HCT116 (cell line): ENCODE results near the gene PDE12. TPM values are rescaled to one million over a fixed set of nuclear protein-coding genes. Genes with fewer than 3 reads are reported as not detected.

ENCODE experiments used
- ATAC-seq: fragments of 200-7000 bp; cut with Tn5 transposase; 2 replicates; pipeline ENCODE4 v1.9.1; 2020; ENCODE audit warnings: mild to moderate bottlenecking, moderate library complexity
- BruUV-seq: library from RNA; stranded (reverse); fragments of 400-500 nt; replicated peaks from 2 replicates; lab custom pipeline; 2021; lab: Mats Ljungman, UMichigan
- CTCF ChIA-PET: fragments of 300-600 bp; sonication (Branson Sonifier 250); formaldehyde crosslinking; loops from one replicate; lab custom pipeline; 2021; ENCODE audit warnings: antibody characterized with exemption; lab: Charles Lee
- POLR2A ChIA-PET: fragments of 300-600, 350-600 bp; sonication (Branson Sonifier 250); formaldehyde crosslinking; loops from one replicate; lab custom pipeline; 2021; ENCODE audit warnings: antibody characterized with exemption; lab: Charles Lee
- RAD21 ChIA-PET, 2 experiments: fragments of 300-600 bp; sonication (Branson Sonifier 250); formaldehyde crosslinking; loops; one replicate each; lab custom pipeline; 2023; ENCODE audit warnings: low total read pairs in 2 of 2; ENCODE audit not compliant: uncharacterized antibody in 2 of 2, unreplicated experiment in 2 of 2, low non-redundant PET in 1 of 2; lab: Charles Lee
- DNase-seq: peaks from one replicate; pipeline ENCODE4 v3.0.0-alpha.2; 2010; ENCODE audit warnings: low read depth, low spot score
- H2AFZ ChIP-seq: fragments of 200-600 bp; shearing (Covaris generic), sonication (generic); 2 replicates; pipeline ENCODE4 v1.6.1; 2017; ENCODE audit warnings: low read depth, mixed run types, mixed read lengths, antibody characterized with exemption, low read length; ENCODE audit not compliant: poor library complexity, severe bottlenecking
- H3K27ac ChIP-seq: 2 replicates; pipeline ENCODE4 v1.5.1; 2012; ENCODE audit warnings: low read depth, low read length
- H3K27me3 ChIP-seq: fragments of 200-600 bp; sonication (generic); 2 replicates; pipeline ENCODE4 v1.6.1; 2016; ENCODE audit warnings: mixed run types, low read length, mixed read lengths; ENCODE audit not compliant: insufficient read depth
- H3K36me3 ChIP-seq, 2 experiments: fragments of 200-500 bp in 1 of 2; fragments of 200-600 bp in 1 of 2; sonication (Bioruptor generic) in 1 of 2; sonication (generic) in 1 of 2; 2 replicates each; pipeline versions ENCODE4 v1.5.1 to v1.6.1; 2014 to 2016; ENCODE audit warnings: low read length in 2 of 2, inconsistent platforms in 1 of 2, mixed read lengths in 1 of 2, mixed run types in 1 of 2; ENCODE audit not compliant: insufficient read depth in 2 of 2, control insufficient read depth in 1 of 2
- H3K4me1 ChIP-seq, 2 experiments: fragments of 200-600 bp in 1 of 2; sonication (generic) in 1 of 2; 2 replicates each; pipeline versions ENCODE4 v1.5.1 to v1.6.1; 2012 to 2017; ENCODE audit warnings: low read length in 2 of 2, inconsistent platforms in 1 of 2, mild to moderate bottlenecking in 1 of 2, mixed read lengths in 1 of 2, mixed run types in 1 of 2, moderate library complexity in 1 of 2; ENCODE audit not compliant: insufficient read depth in 2 of 2, control insufficient read depth in 1 of 2
- H3K4me2 ChIP-seq: fragments of 200-600 bp; sonication (generic); 2 replicates; pipeline ENCODE4 v1.6.1; 2017; ENCODE audit warnings: mixed run types, low read length, mixed read lengths
- H3K4me3 ChIP-seq, 2 experiments: fragments of 200-600 bp in 1 of 2; sonication (generic) in 1 of 2; replicated peaks in 1 of 2; 2 replicates each; pipeline ENCODE4 v1.5.1; 2011 to 2016; ENCODE audit warnings: low read length in 2 of 2, control low read depth in 1 of 2, low read depth in 1 of 2, mild to moderate bottlenecking in 1 of 2, mixed read lengths in 1 of 2, mixed run types in 1 of 2
- H3K79me2 ChIP-seq: fragments of 200-600 bp; sonication (generic); 2 replicates; pipeline ENCODE4 v1.6.1; 2017; ENCODE audit warnings: mild to moderate bottlenecking, mixed run types, low read length, moderate library complexity, mixed read lengths; ENCODE audit not compliant: insufficient read depth
- H3K9ac ChIP-seq: fragments of 200-600 bp; sonication (generic); 2 replicates; pipeline ENCODE4 v1.6.1; 2016; ENCODE audit warnings: low read length, mixed read lengths
- H3K9me2 ChIP-seq: fragments of 200-600 bp; sonication (generic), shearing (Covaris generic); 2 replicates; pipeline ENCODE4 v1.6.1; 2017; ENCODE audit warnings: mixed run types, mild to moderate bottlenecking, moderate library complexity; ENCODE audit not compliant: insufficient read depth
- H3K9me3 ChIP-seq, 2 experiments: fragments of 200-500 bp in 1 of 2; fragments of 200-600 bp in 1 of 2; sonication (Bioruptor generic) in 1 of 2; sonication (generic) in 1 of 2; 2 replicates each; pipeline ENCODE4 v1.6.1; 2014 to 2017; ENCODE audit warnings: low read length in 2 of 2, mixed read lengths in 2 of 2, inconsistent platforms in 1 of 2, low read depth in 1 of 2, mild to moderate bottlenecking in 1 of 2, mixed run types in 1 of 2, moderate library complexity in 1 of 2; ENCODE audit not compliant: control insufficient read depth in 1 of 2, insufficient read depth in 1 of 2
- H4K20me1 ChIP-seq: fragments of 200-600 bp; sonication (generic), shearing (Covaris generic); 2 replicates; pipeline ENCODE4 v1.6.1; 2017; ENCODE audit warnings: mixed run types, mild to moderate bottlenecking, moderate library complexity; ENCODE audit not compliant: insufficient read depth
- SP1 ChIP-seq: IDR thresholded peaks from 2 replicates; pipeline ENCODE4 v1.6.1; 2012; ENCODE audit warnings: low read depth
- intact Hi-C: fragments of 100-400 bp; cut with micrococcal nuclease; formaldehyde crosslinking; loops from 2 replicates; pipeline ENCODE4 v1.10.0; 2022
- total RNA-seq: library from RNA; stranded (reverse); gene quantifications from one replicate; pipeline ENCODE4 v1.2.1, GENCODE V29; 2021; ENCODE audit not compliant: unreplicated experiment

Gene PDE12
- total RNA-seq, 1 experiment from 2014 or later = 28.3 TPM

- no peak for TF ChIP-seq SP1
- Histone ChIP-seq H3K9ac (no peak overlapping the region), H4K20me1 (no peaks in the 10 kb centered on the region), H3K36me3 (no peaks in the 10 kb centered on the region), H3K27me3 (no peaks in the 10 kb centered on the region), H3K4me1 (no peaks in the 10 kb centered on the region), H3K4me3 (no peak overlapping the region), H2AFZ (no peak overlapping the region), H3K9me2 (no peaks in the 10 kb centered on the region), H3K27ac (no peak overlapping the region), H3K4me2 (no peak overlapping the region), H3K79me2 (no peaks in the 10 kb centered on the region), H3K9me3 (no peaks in the 10 kb centered on the region)
- no TSS peak for BruUV-seq
- intact Hi-C loops = no loop called here
- ATAC-seq (no peak), DNase-seq (no peak)
- ChIA-PET RAD21 (no interaction called here), CTCF (no interaction called here), POLR2A (interaction anchor here (1.1 kb wide), 1 partner anchor 19 kb away, joined by 4 read pairs; the partner anchor contains the start of gene ARF4)
Measured at GRCh38 chr3:57616233-57616632, 60.2 kb downstream of the PDE12 start.

Other genes with a start within 250 kb of the PDE12 start
- not detected for gene DNAH12, start 11.9 kb upstream of the PDE12 start, total RNA-seq
- 112 TPM for gene ARF4, start 41.1 kb downstream of the PDE12 start, total RNA-seq
- gene DENND6A, start 136.8 kb downstream of the PDE12 start, total RNA-seq = 22.3 TPM
- 81.0 TPM for gene SLMAP, start 200.0 kb downstream of the PDE12 start, total RNA-seq